ENCODE data around the gene IGFLR1.

DNA sequence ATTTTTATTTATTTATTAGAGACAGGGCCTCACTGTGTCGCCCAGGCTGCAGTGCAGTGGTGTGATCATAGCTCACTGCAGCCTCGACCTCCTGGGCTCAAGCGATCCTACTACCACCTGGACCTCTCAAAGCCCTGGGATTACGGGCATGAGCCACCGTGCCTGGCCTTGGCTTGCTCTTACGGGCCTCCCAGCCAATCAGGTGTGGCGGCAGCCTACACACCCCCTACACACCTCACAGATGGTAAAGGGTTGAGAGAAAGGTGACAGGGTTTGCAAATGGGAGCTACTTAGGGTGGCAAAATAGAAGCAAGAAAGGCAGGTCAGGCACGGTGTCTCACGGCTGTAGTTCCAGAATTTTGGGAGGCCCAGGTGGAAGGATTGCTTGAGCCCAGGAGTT lies 38.9 kb downstream of the IGFLR1 start:
- no peak for TF ChIP-seq CTCF (IDR thresholded peaks at IDR 0.05)
- no peak for TF ChIP-seq POLR2A (IDR thresholded peaks at IDR 0.05)
